Ovary (tissue), 9 donors: ENCODE results near the gene UNKL. TPM values are rescaled to one million over a fixed set of nuclear protein-coding genes. Genes with fewer than 3 reads are reported as not detected.

ENCODE experiments used
- DNase-seq, 5 donors: peaks; one replicate each; pipeline ENCODE4 v3.0.0-alpha.2; 2019 to 2020
- H3K27ac ChIP-seq, 2 donors: fragments of 200-600 bp; one replicate each; pipeline versions ENCODE4 v1.5.1 to v1.8.0; 2019 to 2022
- H3K27me3 ChIP-seq: fragments of 200-600 bp; one replicate; pipeline ENCODE4 v1.8.0; 2022
- H3K36me3 ChIP-seq: fragments of 200-600 bp; sonication (generic); one replicate; pipeline ENCODE4 v1.5.1; 2019
- H3K4me1 ChIP-seq: one replicate; pipeline ENCODE4 v1.8.1; 2013; ENCODE audit warnings: mild to moderate bottlenecking, moderate library complexity; ENCODE audit not compliant: insufficient read depth
- H3K4me3 ChIP-seq: fragments of 200-600 bp; sonication (generic); one replicate; pipeline ENCODE4 v1.5.1; 2017
- H3K9me3 ChIP-seq, 2 donors: fragments of 200-600 bp in 1 of 2; sonication (generic) in 1 of 2; one replicate each; pipeline versions ENCODE4 v1.5.1 to v1.8.1; 2013 to 2019; ENCODE audit warnings: mild to moderate bottlenecking in 1 of 2, moderate library complexity in 1 of 2
- EP300 ChIP-seq: sonication (generic); formaldehyde crosslinking; IDR thresholded peaks from one replicate; pipeline ENCODE4 v1.6.1; 2017; ENCODE audit warnings: antibody characterized with exemption
- POLR2A ChIP-seq: fragments of 450-650 bp; IDR thresholded peaks from one replicate; pipeline ENCODE4 v1.6.1; 2017; ENCODE audit warnings: antibody characterized with exemption, mild to moderate bottlenecking, moderate library complexity
- WGBS, 3 donors: extraction: QIAGEN DNeasy Blood & Tissue Kit in 1 of 3; methylation state at CpG; one replicate each; pipeline versions ENCODE4 v1.1.5 to v1.1.7; 2013 to 2017; 5-methylcytosine and 5-hydroxymethylcytosine counted together
- intact Hi-C, 4 donors: fragments of 100-400 bp; cut with DNase I; formaldehyde crosslinking; loops; one replicate each; pipeline versions ENCODE4 v1.11.0 to v1.15.1; 2022 to 2023
- polyA plus RNA-seq, 2 donors: library from polyadenylated mRNA; stranded (reverse); fragments of 200-250 nt in 1 of 2; fragments of 350-450 nt in 1 of 2; fragmentation: Illumina TruSeq in 1 of 2; extraction: RNeasy Lipid Tissue Mini Kit (QIAGEN cat#74804) in 1 of 2; gene quantifications; one replicate each; pipeline ENCODE4 v1.2.3, GENCODE V29; 2013 to 2014
- total RNA-seq, 7 donors: library from RNA; depleted of rRNA in 2 of 7; stranded (reverse); fragments of >200 nt in 2 of 7; fragmentation: NEBNext Ultra II Directional in 3 of 7; extraction: Animal tissue kit (Norgen Biotek cat#: 25700) in 3 of 7; gene quantifications; one replicate each; pipeline versions ENCODE4 v1.1.0 to v1.2.4, GENCODE V29; 2016 to 2023
- TF ChIP-seq, protein P1 (sequence below), 3 donors: fragments of 450-650 bp in 2 of 3; fragments of 200-600 bp in 1 of 3; IDR thresholded peaks; one replicate each; pipeline versions ENCODE4 v1.5.1 to v1.8.0; 2016 to 2022; ENCODE audit warnings: antibody characterized with exemption in 3 of 3, mild to moderate bottlenecking in 1 of 3
- donor health status: DM: no; HTN: no; CAD: no; lungs with moderate emphysema.
- donor health status: DM: no; HTN: no; CAD: no.
- donor health status: Bipolar disorder and iron deficiency.
- donor health status: DM: yes; HTN: yes; CAD: no.
- donor health status: DM: no; HTN: no; CAD: no.
- donor health status: DM: yes; HTN: yes; CAD: no.

UNKL gene
- total and polyA plus RNA-seq, 9 donors: 7.0 to 44.8 (median 32.5) TPM

DNA sequence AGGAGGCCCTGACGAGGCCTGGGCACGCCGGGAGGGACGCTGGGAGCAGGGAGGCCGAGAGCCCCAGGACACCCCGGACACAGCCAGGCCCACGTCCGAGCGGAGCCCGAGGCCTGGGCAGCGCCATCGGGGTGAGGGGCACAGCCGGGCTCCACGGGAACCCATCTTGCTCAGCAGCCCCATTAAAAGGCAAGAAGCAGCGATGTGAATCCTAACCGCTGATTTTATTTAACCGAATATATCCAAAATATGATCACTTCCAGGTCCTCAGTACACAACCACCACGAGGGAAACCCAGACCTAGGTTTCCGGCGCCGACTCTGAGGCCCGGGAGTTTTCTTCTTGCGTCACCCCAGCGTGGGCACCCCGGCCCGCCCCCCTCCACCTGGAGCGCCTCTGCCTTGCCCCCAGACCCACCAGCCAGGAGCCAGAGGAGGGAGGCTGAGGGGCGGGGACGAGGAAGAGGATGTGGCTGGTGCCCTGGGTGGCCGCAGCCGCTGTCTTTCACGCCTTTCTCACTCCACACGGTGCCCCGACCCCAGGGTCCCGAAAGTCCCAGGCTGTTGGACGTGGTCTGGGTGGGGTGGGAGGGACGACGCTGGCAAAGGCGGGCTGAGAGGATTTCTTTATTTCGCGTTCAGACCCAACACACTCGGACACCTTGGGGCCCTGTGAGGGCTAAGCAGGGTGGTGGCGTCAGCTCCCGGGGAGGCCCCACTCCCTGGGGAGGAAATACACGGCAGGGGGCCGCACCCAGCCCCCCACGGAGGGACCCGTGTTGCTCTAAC, 30.4 kb upstream of the UNKL start:
- Histone ChIP-seq H3K36me3 (no peaks in the 10 kb centered on the region), H3K27ac (no peak overlapping the region), H3K27me3 (no peaks in the 10 kb centered on the region), H3K9me3 (no peaks in the 10 kb centered on the region), H3K4me1 (peaks cover 3% of the 10 kb centered on the region), H3K4me3 (no peak overlapping the region)
- WGBS, 3 donors: 85 to 88% (median 85%) methylated on average over 44 to 48 of the region's 48 CpGs
- intact Hi-C loops: no loop called here
- TF ChIP-seq POLR2A: no peak
- no peak for TF ChIP-seq EP300
- no peak for DNase-seq

DNA sequence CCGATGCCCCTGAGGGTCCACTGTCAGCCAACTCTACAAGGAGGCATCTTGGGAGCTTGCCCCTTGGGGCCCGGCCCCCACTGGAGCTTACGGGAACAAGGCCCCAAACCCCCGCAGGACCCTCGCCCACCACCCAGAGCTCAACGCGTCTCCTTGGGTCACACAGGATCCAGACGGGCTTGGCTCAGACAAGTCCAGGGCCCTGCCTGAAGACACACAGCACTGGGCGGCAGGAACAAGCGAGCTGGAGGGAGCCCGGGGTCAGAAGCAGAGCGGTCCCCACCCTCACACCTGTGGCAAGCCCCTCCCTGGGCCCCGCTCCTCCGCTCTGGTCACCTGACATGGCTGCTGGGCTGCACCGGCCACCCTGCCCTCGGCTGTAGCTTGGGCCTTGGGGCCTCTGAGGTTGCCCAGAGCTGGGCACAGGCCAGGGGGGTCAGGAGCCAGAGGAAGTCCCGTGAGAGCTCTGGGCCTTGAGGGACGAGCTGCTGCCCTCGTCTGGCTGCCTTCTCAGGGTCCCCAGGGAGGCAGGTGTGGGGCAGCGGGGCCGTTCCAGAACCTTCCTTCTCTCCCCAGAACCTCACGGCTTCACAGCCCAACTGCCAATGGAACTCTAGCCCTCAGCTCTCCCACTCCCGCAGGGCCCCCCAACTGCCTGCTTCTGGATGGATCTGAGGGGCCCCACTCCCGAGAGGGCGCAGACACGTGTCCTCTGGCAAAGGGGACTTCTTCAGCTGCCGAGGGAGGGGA, 29.7 kb upstream of the UNKL start, which contains the start of gene CCDC154:
TSS of gene CCDC154 (minus strand) at position 577 of the 750 bp plus-strand sequence. CDS start at position 343, 234 bp downstream.
- intact Hi-C loops: no loop called here
- Histone ChIP-seq H3K27me3 (no peaks in the 10 kb centered on the region), H3K4me3 (no peak within 1 kb of the TSS), H3K9me3 (no peaks in the 10 kb centered on the region), H3K4me1 (peaks cover 3% of the 10 kb centered on the region), H3K27ac (no peak within 1 kb of the TSS), H3K36me3 (no peaks in the 10 kb centered on the region)
- TF ChIP-seq POLR2A: no peak
- TF ChIP-seq EP300: no peak
- TF ChIP-seq, protein P1, sequence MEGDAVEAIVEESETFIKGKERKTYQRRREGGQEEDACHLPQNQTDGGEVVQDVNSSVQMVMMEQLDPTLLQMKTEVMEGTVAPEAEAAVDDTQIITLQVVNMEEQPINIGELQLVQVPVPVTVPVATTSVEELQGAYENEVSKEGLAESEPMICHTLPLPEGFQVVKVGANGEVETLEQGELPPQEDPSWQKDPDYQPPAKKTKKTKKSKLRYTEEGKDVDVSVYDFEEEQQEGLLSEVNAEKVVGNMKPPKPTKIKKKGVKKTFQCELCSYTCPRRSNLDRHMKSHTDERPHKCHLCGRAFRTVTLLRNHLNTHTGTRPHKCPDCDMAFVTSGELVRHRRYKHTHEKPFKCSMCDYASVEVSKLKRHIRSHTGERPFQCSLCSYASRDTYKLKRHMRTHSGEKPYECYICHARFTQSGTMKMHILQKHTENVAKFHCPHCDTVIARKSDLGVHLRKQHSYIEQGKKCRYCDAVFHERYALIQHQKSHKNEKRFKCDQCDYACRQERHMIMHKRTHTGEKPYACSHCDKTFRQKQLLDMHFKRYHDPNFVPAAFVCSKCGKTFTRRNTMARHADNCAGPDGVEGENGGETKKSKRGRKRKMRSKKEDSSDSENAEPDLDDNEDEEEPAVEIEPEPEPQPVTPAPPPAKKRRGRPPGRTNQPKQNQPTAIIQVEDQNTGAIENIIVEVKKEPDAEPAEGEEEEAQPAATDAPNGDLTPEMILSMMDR (IDR thresholded peaks at IDR 0.05): no peak
- WGBS, 3 donors: 65 to 76% (median 75%) methylated on average over 22 to 27 of the region's 27 CpGs
- no peak for DNase-seq

DNA sequence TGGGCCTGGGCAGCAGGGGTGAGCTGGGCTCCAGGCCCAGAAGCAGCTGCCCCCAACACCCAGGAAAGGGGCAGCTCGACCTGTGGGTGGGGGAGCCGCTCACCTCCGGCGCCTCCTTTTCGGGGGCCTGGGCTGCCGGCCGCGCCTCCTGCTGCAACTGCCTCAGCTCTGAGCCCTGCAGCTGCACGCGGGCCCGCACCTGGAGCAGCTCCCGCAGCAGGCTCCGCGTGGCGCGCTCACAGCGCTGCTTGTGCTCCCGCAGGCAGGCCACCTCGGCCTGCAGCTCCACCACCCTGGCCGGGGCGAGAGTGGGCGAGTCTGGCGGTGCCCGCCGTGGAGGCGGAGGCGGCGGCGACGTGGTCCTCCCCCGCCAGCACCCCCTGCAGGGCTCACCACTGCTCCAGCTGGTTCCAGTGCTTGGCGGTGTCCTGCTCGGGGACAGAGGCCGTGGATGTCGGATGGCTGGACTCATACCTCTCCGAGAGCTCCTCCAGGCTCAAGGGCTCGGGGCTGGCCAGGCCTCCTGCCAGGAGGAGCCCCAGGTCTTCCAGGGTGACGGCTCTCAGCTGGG, 29.0 kb upstream of the UNKL start:
- H3K9me3 ChIP-seq: no peaks in the 10 kb centered on the region
- no peaks in the 10 kb centered on the region for H3K36me3 ChIP-seq
- peaks cover 3% of the 10 kb centered on the region for H3K4me1 ChIP-seq
- no peak overlapping the region for H3K27ac ChIP-seq
- TF ChIP-seq EP300 (no peak), POLR2A (no peak)
- TF ChIP-seq, protein P1 (IDR thresholded peaks at IDR 0.05): no peak
- 35 to 67% (median 52%) methylated on average over 19 to 38 of the region's 38 CpGs for WGBS, 3 donors
- no peaks in the 10 kb centered on the region for H3K27me3 ChIP-seq
- H3K4me3 ChIP-seq: no peak overlapping the region
- no peak for DNase-seq
- intact Hi-C loops: no loop called here

DNA sequence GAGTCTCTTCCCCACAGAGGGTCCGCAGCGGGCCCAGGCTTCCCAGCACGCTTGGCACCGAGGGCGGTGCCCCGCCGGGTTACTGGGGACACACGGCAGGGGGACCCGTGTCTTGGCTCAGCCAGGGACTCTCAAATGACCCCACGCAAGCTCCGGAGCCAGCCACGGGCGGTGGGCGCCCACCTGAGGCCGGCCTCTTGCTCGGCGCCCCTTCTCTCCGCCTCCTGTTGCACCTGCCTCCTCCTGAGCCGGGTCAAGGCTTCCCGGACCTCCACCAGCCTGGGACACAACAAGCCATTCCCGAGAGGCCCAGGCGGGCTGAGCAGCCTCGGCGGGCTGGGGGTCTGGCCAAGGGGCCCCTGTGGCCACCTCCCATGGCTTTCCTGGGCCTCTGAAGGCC, 28.2 kb upstream of the UNKL start:
- DNase-seq: no peak
- H3K27me3 ChIP-seq: no peaks in the 10 kb centered on the region
- 82 to 86% (median 84%) methylated on average over 17 to 24 of the region's 24 CpGs for WGBS, 3 donors
- H3K36me3 ChIP-seq: no peaks in the 10 kb centered on the region
- H3K27ac ChIP-seq: no peak overlapping the region
- H3K4me1 ChIP-seq: peaks cover 3% of the 10 kb centered on the region
- H3K9me3 ChIP-seq: no peaks in the 10 kb centered on the region
- H3K4me3 ChIP-seq: no peak overlapping the region
- TF ChIP-seq, protein P1 (IDR thresholded peaks at IDR 0.05): no peak
- TF ChIP-seq POLR2A: no peak
- no peak for TF ChIP-seq EP300
- intact Hi-C loops: no loop called here
